Neural crest cell (in vitro differentiated cells): Measurements from ENCODE around the gene VGLL4. TPM values are rescaled to one million over a fixed set of nuclear protein-coding genes. Genes with fewer than 3 reads are reported as not detected.

Source experiments
- DNase-seq: peaks from one replicate; pipeline ENCODE4 v3.0.0; 2021; ENCODE audit warnings: low read depth, mixed read lengths, low spot score
- H3K27ac Mint-ChIP-seq: one replicate; pipeline ENCODE4 v1.8.0; 2021; ENCODE audit warnings: mild to moderate bottlenecking, mixed read lengths; ENCODE audit not compliant: unreplicated experiment
- H3K27me3 Mint-ChIP-seq: 2 replicates; pipeline ENCODE4 v1.8.0; 2021; ENCODE audit warnings: low read depth, mild to moderate bottlenecking, mixed read lengths
- H3K36me3 Mint-ChIP-seq: 2 replicates; pipeline ENCODE4 v1.8.0; 2021; ENCODE audit warnings: low read depth, mild to moderate bottlenecking, mixed read lengths
- H3K4me1 Mint-ChIP-seq: 2 replicates; pipeline ENCODE4 v1.8.0; 2021; ENCODE audit warnings: mixed read lengths
- H3K4me3 Mint-ChIP-seq: one replicate; pipeline ENCODE4 v1.8.0; 2021; ENCODE audit warnings: mild to moderate bottlenecking, mixed read lengths
- H3K9me3 Mint-ChIP-seq: 2 replicates; pipeline ENCODE4 v1.8.0; 2021; ENCODE audit warnings: mixed read lengths
- total RNA-seq: library from RNA; stranded (reverse); gene quantifications from 2 replicates; pipeline ENCODE4 v1.2.1, GENCODE V29; 2021
- TF ChIP-seq, protein P1 (sequence below): fragments of 200-600 bp; sonication (generic); conservative IDR thresholded peaks from 2 replicates; pipeline ENCODE4 v1.5.0; 2021; ENCODE audit warnings: antibody characterized with exemption, mild to moderate bottlenecking

Gene VGLL4
- total RNA-seq, 1 donor from 2014 or later, result 82.8 TPM

DNA sequence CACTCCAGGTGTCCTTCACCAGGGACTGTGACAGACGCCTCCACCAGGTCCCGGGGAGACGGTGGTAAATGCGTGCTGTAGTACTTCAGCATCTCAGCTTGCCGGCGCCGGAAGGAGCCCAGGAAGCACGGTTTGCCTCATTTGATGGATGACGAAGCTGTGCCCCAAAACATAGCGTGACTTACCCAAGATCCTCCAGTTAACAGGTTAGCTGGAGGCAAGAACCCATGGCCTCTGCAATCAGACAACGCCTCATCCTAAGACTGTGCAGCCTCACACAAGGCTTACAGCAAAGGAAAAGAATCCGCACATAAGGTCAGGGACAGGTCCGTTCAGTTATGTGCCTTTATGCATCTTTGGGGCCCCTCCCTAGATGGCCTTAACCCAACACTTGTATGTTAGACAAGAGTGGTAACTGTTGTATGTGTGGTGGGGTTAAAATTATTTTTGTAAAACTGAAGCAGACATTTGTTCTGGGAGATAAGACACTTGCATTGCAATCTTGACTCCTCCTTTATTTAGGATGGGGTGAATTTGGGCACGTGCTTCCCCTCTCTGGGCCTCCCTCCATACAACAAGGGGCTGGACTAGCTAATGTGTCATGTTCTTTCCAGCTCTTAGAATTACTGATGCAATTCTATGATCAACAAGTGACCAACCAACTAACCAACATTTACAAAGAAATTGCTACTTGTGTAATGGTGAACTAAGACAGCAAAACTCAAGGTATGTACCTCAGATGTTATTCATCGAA, 39.4 kb downstream of the VGLL4 start:
- H3K4me3 Mint-ChIP-seq, result peak overlapping the region; percentile 44
- TF ChIP-seq, protein P1, sequence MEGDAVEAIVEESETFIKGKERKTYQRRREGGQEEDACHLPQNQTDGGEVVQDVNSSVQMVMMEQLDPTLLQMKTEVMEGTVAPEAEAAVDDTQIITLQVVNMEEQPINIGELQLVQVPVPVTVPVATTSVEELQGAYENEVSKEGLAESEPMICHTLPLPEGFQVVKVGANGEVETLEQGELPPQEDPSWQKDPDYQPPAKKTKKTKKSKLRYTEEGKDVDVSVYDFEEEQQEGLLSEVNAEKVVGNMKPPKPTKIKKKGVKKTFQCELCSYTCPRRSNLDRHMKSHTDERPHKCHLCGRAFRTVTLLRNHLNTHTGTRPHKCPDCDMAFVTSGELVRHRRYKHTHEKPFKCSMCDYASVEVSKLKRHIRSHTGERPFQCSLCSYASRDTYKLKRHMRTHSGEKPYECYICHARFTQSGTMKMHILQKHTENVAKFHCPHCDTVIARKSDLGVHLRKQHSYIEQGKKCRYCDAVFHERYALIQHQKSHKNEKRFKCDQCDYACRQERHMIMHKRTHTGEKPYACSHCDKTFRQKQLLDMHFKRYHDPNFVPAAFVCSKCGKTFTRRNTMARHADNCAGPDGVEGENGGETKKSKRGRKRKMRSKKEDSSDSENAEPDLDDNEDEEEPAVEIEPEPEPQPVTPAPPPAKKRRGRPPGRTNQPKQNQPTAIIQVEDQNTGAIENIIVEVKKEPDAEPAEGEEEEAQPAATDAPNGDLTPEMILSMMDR, result no peak
- peaks cover 16% of the 10 kb centered on the region for H3K36me3 Mint-ChIP-seq
- DNase-seq, result no peak
- peaks cover 89% of the 10 kb centered on the region for H3K4me1 Mint-ChIP-seq
- no peaks in the 10 kb centered on the region for H3K9me3 Mint-ChIP-seq
- H3K27ac Mint-ChIP-seq, result no peak overlapping the region
- no peaks in the 10 kb centered on the region for H3K27me3 Mint-ChIP-seq

DNA sequence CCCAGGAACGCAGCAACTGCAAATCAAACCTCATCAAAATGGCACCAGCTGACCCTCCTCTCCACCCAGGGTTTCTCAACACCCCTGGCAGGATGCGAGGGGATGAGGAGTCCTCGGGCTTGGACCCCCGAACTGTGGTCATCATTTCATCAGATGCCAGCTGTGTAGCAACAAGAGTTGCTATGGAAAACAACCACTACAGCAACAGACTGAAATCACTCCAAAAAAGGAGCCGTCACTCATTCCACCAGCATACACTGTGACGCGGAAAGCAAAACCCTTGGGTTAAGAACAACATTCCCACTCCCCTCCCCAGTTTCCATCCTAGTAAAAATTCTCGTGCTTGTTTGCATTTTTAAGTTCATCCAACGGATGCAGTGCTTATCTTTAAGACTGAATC, 40.1 kb downstream of the VGLL4 start:
- Mint-ChIP-seq H3K4me3 (peak overlapping the region; percentile 20), H3K27ac (no peak overlapping the region), H3K27me3 (no peaks in the 10 kb centered on the region), H3K4me1 (peaks cover 87% of the 10 kb centered on the region), H3K9me3 (no peaks in the 10 kb centered on the region), H3K36me3 (peaks cover 19% of the 10 kb centered on the region)
- DNase-seq, result no peak
- TF ChIP-seq, protein P1, result no peak

DNA sequence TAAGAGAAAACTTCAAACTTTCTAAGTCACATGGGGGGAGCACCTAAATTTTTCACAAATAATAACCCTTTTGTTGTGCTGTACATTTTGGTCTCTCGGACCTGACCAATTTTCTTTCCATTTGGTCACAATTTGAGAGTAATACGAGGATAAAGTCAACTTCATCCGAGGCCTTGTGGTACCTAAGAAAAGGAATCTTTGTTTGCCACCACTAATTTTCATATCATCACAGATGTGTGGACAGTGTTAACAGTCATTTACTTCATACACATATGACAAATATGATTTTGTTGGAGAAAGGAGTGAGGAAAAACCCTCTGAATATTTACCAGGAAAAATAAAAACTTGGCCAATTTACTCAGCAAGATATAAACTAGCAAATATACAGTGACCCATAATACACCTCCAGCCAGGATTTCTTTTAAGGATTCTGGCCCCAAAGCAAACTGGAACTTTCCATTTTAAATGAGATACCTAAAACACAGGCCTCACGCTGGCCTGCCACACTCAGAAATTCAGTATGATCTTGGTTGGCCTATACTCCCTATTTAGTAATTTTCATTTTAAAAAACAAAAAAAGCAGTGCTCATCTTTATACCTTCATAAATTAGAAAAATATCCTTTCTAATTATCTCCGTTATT, 40.7 kb downstream of the VGLL4 start:
- DNase-seq, result no peak
- H3K9me3 Mint-ChIP-seq, result no peaks in the 10 kb centered on the region
- no peak overlapping the region for H3K27ac Mint-ChIP-seq
- H3K4me1 Mint-ChIP-seq, result peaks cover 83% of the 10 kb centered on the region
- TF ChIP-seq, protein P1, result no peak
- peak overlapping the region; percentile 20 for H3K4me3 Mint-ChIP-seq
- H3K36me3 Mint-ChIP-seq, result peaks cover 25% of the 10 kb centered on the region
- H3K27me3 Mint-ChIP-seq, result no peaks in the 10 kb centered on the region

DNA sequence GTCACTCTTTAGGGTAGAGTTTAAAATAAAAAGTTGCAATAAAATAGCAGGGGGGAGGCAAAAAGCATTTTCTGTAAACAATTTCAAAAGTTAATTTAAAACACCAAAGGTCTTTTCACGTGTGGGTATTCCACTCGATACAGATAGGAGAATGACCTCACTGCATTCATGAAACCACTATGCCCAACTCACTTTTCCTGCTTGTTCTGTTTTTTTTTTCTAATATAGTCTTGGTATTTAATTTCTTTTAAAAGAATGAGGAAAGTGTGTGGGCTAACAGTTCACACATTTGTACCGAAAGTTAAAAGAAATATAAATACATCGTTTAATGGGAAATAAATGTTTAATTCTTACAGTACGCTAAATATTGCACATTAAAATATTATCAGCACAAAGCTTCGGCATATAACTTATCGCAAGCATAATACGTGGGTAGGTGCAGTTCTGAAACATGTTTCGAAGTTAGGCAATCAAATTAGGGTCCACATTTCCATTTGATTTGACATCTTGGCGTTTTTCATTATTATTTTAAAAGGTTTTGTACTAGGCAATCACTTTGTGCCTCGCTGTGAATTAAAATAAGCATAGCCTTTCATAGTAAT, 41.4 kb downstream of the VGLL4 start:
- no peak overlapping the region for H3K27ac Mint-ChIP-seq
- H3K36me3 Mint-ChIP-seq, result peaks cover 32% of the 10 kb centered on the region
- peak overlapping the region; percentile 9 for H3K4me3 Mint-ChIP-seq
- peaks cover 76% of the 10 kb centered on the region for H3K4me1 Mint-ChIP-seq
- no peaks in the 10 kb centered on the region for H3K27me3 Mint-ChIP-seq
- no peaks in the 10 kb centered on the region for H3K9me3 Mint-ChIP-seq
- TF ChIP-seq, protein P1, result no peak
- DNase-seq, result no peak

DNA sequence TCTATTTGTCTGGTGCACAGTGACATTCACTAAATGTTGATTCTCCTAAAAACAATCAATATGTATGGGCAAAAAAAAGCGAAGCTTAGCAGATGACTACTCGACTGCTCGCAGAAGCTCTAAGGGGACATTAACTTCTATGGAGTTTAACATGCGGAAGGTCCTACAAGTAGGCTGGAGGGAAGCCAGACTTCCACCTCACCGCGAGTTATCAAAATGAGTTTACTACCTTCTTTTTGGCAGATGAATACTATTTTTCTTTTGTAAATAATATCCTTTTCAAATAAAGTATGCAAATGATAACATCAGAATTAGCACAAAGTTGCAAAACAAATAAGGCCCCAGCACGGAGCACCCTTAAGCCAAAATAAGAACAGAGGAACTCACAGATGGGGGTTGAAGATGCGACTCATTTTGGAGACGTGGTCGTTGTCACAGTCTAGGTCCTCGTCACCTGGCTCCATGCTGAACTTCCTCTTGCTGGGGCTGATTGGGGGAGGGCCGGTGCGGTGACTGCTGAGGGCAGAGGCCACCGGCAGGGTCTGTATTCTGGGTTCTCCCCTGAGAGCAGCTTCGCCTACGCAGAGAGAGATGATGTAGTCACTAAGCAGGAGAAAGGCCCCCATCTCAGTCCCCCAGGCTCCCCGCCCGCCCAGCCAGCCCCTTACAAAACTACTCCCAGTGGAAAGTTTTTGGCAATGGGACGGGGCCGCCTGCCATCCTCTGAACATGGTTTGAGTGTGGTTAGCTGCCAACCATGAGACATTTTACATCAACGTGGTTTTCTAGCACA, 42.1 kb downstream of the VGLL4 start:
- no peak for DNase-seq
- H3K4me1 Mint-ChIP-seq, result peaks cover 74% of the 10 kb centered on the region

More for the DNA sequence above, 42.1 kb downstream of the VGLL4 start:
- Mint-ChIP-seq H3K36me3 (peaks cover 34% of the 10 kb centered on the region), H3K27ac (peak overlapping the region; percentile 66), H3K9me3 (peaks cover 2% of the 10 kb centered on the region), H3K27me3 (no peaks in the 10 kb centered on the region), H3K4me3 (peak overlapping the region; percentile 9)
- TF ChIP-seq, protein P1, result no peak
